Effector memory CD8-positive, alpha-beta T cell (primary cell): ENCODE results near the gene PDS5A.
"Not testable (repeated sequence)": the region's sequence is repeated elsewhere in the genome, so short reads cannot be mapped to it uniquely, and the experiment has no call there.

Source experiments
- ATAC-seq: fragments of 150-1000 bp; cut with Tn5 transposase; replicated peaks from 2 replicates; pipeline ENCODE4 v1.10.0; 2021; ENCODE audit warnings: mild to moderate bottlenecking, moderate library complexity
- DNase-seq, 3 experiments: peaks; one replicate each; pipeline ENCODE4 v3.0.0; 2021
- H3K27ac Mint-ChIP-seq, 2 donors: one replicate each; pipeline ENCODE4 v1.8.0; 2022; ENCODE audit warnings: mild to moderate bottlenecking in 2 of 2, mixed read lengths in 2 of 2, moderate library complexity in 2 of 2
- H3K27me3 Mint-ChIP-seq, 2 donors: one replicate each; pipeline ENCODE4 v1.8.0; 2022; ENCODE audit warnings: mixed read lengths in 2 of 2
- H3K36me3 Mint-ChIP-seq: one replicate; pipeline ENCODE4 v1.8.0; 2022; ENCODE audit warnings: mild to moderate bottlenecking, moderate library complexity, mixed read lengths; ENCODE audit not compliant: insufficient read depth
- H3K4me1 Mint-ChIP-seq, 2 donors: one replicate each; pipeline ENCODE4 v1.8.0; 2022; ENCODE audit warnings: low read depth in 2 of 2, mixed read lengths in 2 of 2
- H3K4me3 Mint-ChIP-seq, 2 donors: one replicate each; pipeline ENCODE4 v1.8.0; 2022; ENCODE audit warnings: mild to moderate bottlenecking in 2 of 2, mixed read lengths in 2 of 2, moderate library complexity in 2 of 2
- H3K9me3 Mint-ChIP-seq, 2 donors: one replicate each; pipeline ENCODE4 v1.8.0; 2022; ENCODE audit warnings: mixed read lengths in 2 of 2

Gene PDS5A

DNA sequence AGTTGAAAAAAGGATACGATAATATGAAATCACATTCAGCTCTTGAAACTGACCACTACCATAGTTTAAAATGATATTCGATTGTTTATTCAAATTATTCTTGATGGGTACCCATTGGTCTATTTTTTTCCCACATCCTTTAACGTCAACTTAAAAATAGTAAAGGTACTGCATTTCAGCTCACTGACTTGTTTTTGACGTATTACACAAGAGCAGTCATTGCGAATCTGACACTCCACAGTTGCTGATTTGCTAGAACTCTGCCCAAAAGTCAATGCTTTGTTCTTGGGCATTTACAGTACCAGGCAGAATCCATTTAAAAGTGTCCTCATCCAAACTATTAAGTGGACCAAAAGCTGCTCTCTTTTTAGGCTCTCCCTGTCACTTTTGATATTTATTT is 1.2 kb upstream of the PDS5A start:
- no peak overlapping the region for H3K4me3 Mint-ChIP-seq
- H3K36me3 Mint-ChIP-seq, result peaks cover 26% of the 10 kb centered on the region
- peaks cover 17 to 19% of the 10 kb centered on the region in 2 donors for H3K4me1 Mint-ChIP-seq
- ATAC-seq (no peak), DNase-seq (no peak)
- no peaks in the 10 kb centered on the region for H3K9me3 Mint-ChIP-seq
- H3K27me3 Mint-ChIP-seq, result no peaks in the 10 kb centered on the region
- peak overlapping the region; percentile 46 to 86 for H3K27ac Mint-ChIP-seq

DNA sequence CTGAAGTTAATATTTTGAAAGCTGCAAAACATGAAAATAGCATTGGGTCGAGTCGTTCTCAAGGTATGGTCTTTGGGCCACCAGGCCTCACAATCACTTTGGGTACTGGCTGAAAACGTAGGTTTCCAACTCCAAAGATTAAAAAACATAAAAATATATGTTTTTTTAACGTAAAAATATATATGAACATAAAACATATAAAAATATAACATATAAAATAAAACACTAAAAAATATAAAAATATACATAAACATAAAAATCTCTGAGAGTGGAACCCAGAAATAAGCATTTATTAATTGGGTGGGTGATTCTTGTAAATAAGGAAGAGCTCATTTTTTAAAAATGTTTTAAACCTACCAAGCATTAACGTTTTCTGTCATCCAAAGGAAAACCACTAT is 666 bp upstream of the PDS5A start:
- peak overlapping the region; percentile 85 to 86 for H3K27ac Mint-ChIP-seq
- DNase-seq (no peak), ATAC-seq (no peak)
- H3K4me3 Mint-ChIP-seq, result peak overlapping the region; percentile 84 to 85
- H3K4me1 Mint-ChIP-seq, result peaks cover 21 to 24% of the 10 kb centered on the region in 2 donors
- H3K27me3 Mint-ChIP-seq, result no peaks in the 10 kb centered on the region
- H3K36me3 Mint-ChIP-seq, result peaks cover 32% of the 10 kb centered on the region
- no peaks in the 10 kb centered on the region for H3K9me3 Mint-ChIP-seq

DNA sequence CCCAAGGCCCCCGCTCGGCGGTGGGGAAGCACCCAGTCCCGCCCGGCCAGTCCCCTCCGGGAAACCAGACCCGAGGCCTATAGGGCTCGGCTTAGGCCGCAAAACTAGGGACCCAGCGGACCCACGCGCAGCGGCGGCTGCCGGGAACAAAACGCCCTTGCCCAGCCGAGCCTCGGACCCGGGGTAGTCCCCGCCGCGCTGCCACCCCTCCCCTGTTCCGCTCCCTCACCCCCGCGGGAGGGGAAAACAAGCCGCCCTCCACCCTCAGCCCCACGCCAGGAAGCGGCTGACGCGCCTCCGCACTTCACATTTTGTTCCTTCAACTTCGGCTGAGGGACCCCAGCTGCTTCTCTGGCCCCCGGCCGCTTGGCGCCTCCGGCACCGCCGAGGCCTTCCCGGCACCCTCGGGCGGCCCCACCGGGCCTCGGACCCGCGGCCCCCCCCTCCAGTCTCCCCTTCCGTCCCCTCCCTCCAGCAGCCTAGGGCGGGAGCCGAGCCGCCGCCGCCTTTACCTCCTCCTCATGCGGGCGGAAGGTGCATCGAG is 694 bp downstream of the PDS5A start:
- Mint-ChIP-seq H3K9me3 (no peaks in the 10 kb centered on the region), H3K36me3 (peaks cover 39% of the 10 kb centered on the region), H3K4me3 (peak overlapping the region; percentile 79 to 84), H3K27me3 (no peaks in the 10 kb centered on the region), H3K27ac (peak overlapping the region; percentile 79 to 87), H3K4me1 (peaks cover 26 to 30% of the 10 kb centered on the region in 2 donors)
- DNase-seq (peak in 1 of 3 experiments; percentile 21), ATAC-seq (peak; percentile 3)

DNA sequence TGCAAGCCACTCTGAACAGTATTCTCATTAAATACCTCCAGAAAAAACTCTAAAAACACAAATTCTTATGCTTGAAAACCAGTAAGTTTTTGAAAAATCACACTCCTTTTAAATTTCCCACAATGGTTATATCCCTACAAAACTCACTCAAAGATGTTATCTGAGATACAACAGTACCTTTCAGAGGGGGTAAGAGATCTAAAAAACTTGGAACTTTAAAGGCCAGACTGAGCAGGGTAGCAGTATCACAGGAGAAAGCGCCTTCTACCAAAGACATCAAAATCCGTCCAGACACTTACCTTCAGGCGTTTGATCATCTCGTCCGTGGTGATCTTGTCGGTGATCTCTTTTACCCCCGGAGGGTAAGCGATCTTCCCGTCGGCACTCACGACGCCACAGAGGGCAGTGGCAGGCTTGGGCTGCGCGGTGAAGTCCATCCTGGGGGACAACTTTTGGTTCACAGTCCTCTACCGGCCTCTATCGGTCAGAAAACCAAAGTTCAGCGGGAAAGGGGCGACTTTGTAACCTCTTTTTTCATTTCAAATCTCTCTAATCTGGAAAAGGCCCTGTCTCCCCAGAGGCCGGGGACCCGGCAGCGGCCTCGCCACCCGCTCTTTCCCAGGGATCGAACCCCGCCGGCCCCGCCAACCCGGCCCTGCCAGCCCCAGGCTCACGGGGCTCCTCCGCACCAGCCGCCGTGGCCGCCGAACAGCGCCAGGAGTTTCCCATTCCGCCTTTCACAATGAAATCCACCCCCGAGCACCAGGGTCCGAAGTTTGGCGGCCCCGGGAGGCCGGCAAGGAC is 1.4 kb downstream of the PDS5A start:
- peaks cover 42% of the 10 kb centered on the region for H3K36me3 Mint-ChIP-seq
- H3K9me3 Mint-ChIP-seq, result no peaks in the 10 kb centered on the region
- ATAC-seq (peak; percentile 28), DNase-seq (peak; percentile 56 to 72 (median 59))
- peak overlapping the region; percentile 79 to 87 for H3K27ac Mint-ChIP-seq
- no peaks in the 10 kb centered on the region for H3K27me3 Mint-ChIP-seq
- H3K4me3 Mint-ChIP-seq, result peak overlapping the region; percentile 79 to 84
- peaks cover 27 to 30% of the 10 kb centered on the region in 2 donors for H3K4me1 Mint-ChIP-seq

DNA sequence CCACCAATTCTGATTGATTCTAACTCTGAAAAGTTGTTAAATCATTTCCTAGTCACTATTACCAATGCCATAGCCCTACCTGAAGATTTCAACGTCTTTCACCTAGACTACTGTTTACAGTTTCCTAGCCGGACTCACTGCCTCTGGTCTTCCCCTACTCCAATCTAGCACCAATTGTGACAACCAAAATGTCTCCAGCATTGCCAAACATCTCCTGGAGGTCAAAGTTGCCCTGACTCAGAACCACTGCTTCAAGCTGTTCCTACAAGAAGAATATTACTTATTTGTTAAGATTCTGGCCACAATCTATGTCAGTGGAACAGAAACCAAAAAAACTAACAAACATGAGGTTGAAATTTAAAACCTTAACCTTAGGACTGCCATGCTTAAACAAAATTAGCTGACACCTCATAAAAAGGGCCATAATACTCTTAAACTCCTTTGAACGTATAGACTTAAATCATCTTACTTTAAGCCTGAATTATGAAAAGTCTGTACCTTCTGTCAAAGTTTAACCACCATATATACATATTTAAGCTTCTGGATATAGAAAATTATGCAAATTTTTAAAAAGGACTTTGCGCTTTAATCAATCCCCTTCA is 2.1 kb downstream of the PDS5A start:
- H3K27me3 Mint-ChIP-seq, result no peaks in the 10 kb centered on the region
- H3K36me3 Mint-ChIP-seq, result peaks cover 47% of the 10 kb centered on the region
- peak overlapping the region; percentile 79 to 87 for H3K27ac Mint-ChIP-seq
- DNase-seq, result no peak
- peaks cover 33 to 37% of the 10 kb centered on the region in 2 donors for H3K4me1 Mint-ChIP-seq
- H3K9me3 Mint-ChIP-seq, result no peaks in the 10 kb centered on the region
- no peak for ATAC-seq
- H3K4me3 Mint-ChIP-seq, result peak overlapping the region; percentile 79 to 84

DNA sequence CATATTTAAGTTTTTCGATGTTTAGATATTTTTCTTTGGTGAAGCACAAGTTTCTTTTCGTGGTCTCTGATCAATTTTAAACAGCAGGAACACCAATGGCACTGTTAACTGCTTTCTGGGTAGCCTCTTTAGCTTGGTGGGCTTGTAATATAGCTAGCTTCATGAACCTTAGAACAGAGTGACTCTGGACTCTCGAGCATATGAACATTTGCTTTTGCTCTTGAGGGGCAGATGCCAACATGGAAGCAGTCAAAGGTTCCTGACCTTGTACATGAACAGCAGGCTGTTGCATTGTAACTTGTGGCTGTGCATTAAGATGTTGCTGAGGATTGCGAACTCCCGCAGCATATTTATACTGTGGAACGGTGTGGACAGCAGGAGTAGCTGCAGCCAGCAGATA is 4.7 kb downstream of the PDS5A start:
- Mint-ChIP-seq H3K27ac (peak overlapping the region; percentile 26 to 65), H3K4me1 (peaks cover 34 to 43% of the 10 kb centered on the region in 2 donors), H3K4me3 (peak overlapping the region in 1 of 2 donors; percentile 59), H3K36me3 (peaks cover 47% of the 10 kb centered on the region)
- DNase-seq, ATAC-seq, H3K9me3 Mint-ChIP-seq, H3K27me3 Mint-ChIP-seq: not testable (repeated sequence)

DNA sequence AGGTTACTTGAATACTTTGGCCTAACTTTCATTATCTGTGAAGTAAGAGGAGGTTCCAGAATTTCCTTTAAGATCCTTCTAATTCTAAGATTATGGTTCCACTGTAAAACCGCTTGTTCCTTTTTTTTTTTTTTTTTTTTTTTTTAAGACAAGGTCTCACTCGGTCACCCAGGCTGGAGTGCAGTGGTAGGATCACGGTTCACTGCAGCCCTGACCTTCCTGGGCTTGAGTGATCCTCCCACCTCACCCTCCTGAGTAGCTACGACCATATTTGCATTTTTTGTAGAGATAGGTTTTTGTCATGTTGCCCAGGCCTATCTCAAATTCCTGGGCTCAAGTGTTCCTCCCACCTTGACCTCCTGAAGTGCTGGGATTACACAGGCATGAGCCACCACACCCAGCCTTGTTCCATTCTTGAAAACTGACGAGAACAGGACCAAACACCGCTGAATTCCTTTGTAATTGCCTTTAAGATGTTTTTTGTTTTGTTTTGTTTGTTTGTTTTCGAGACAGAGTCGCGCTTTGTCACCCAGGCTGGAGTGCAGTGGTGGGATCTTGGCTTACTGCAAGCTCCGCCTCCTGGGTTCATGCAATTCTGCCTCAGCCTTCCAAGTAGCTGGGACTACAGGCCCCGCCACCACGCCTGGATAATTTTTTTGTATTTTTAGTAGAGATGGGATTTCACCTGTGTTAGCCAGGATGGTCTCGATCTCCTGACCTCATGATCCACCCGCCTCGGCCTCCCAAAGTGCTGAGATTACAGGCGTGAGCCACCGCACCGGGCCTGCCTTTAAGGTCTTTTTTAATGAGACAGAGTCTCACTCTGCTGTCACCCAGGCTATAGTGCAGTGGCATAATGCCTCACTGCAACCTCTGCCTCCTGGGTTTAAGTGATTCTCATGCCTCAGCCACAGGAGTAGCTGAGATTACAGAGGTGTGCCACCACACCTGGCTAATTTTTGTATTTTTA is 6.8 kb downstream of the PDS5A start:
- no peak for ATAC-seq
- no peaks in the 10 kb centered on the region for H3K9me3 Mint-ChIP-seq
- H3K4me1 Mint-ChIP-seq, result peaks cover 31 to 47% of the 10 kb centered on the region in 2 donors
- H3K27ac Mint-ChIP-seq, result peak overlapping the region; percentile 54 to 89
- H3K27me3 Mint-ChIP-seq, result no peaks in the 10 kb centered on the region
- peaks cover 43% of the 10 kb centered on the region for H3K36me3 Mint-ChIP-seq
- H3K4me3 Mint-ChIP-seq, result peak overlapping the region; percentile 54 to 63
- DNase-seq, result no peak

DNA sequence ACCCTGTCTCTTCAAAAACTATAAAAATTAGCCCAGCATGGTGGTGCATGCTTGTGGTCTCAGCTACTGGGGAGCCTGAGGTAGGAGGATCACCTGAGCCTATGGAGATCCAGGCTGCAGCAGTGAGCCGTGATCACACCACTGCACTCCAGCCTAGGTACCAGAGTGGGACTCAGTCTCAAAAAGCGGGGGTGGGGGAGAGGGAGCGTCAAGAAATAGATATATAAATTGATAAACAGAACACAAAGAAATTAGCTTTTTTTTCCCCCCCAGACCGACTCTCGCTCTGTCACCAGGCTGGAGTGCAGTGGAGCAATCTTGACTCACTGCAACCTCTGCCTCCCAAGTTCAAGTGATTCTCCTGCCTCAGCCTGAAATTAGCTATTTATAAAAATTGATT is 14.1 kb downstream of the PDS5A start:
- no peak for ATAC-seq

DNA sequence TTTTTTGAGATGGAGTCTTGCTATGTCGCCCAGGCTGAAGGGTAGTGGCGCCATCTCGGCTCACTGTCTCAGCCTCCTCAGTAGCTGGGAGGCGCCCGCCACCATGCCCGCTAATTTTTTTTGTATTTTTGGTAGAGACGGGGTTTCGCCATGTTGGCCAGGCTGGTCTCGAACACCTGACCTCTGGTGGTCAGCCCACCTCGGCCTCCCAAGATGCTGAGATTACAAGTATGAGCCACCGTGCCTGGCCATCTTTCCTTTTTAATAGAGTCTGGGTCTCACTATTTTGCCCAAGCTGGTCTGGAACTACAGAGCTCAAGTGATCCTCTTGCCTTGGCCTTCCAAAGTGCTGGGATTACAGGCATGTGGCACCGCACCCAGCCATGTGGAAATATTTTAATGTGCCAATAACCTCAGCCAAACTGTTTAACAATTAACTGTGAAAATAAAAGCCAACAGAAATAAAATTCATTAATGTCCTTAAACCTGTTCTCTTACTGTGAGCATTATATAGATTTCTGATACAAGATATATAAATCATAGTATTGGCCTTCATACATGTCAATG is 16.3 kb downstream of the PDS5A start:
- Mint-ChIP-seq H3K4me3 (no peak overlapping the region), H3K36me3 (peaks cover 14% of the 10 kb centered on the region), H3K4me1 (peaks cover 36 to 57% of the 10 kb centered on the region in 2 donors), H3K27me3 (no peaks in the 10 kb centered on the region), H3K9me3 (no peaks in the 10 kb centered on the region), H3K27ac (peak overlapping the region in 1 of 2 donors; percentile 80)
- no peak for ATAC-seq
- DNase-seq, result no peak

More for the DNA sequence above, 14.1 kb downstream of the PDS5A start:
- Mint-ChIP-seq H3K4me1 (peaks cover 34 to 54% of the 10 kb centered on the region in 2 donors), H3K36me3 (peaks cover 20% of the 10 kb centered on the region), H3K27ac (no peak overlapping the region), H3K27me3 (no peaks in the 10 kb centered on the region), H3K4me3 (peak overlapping the region in 1 of 2 donors; percentile 14), H3K9me3 (no peaks in the 10 kb centered on the region)
- no peak for DNase-seq

DNA sequence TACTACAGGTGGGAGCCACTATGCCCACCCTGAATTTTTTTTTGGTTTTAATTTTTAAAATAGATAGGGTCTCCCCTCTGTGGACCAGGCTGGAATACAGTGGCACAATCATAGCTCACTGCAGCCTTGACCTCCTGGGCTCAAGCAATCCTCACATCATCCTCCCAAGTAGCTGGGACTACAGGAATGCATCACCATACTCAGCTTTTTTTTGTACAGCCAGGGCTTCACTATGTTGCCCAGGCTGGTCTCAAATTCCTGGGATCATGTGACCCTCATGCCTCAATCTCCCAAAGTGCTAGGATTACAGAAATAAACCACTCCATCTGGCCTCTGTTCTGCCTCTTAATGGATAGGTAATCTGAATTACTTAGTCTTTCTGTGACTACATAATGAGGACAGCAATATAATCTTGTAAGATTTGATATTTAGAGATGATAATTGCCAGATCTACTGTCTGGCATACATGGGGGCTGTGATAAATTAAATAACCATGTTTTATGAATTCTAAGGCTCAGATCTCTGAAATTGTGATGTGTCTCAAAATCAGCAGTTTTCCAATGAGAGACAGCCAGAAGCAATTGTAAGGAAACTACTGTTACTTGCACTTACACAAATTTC is 26.7 kb downstream of the PDS5A start:
- Mint-ChIP-seq H3K4me3 (no peak overlapping the region), H3K27me3 (no peaks in the 10 kb centered on the region), H3K27ac (peak overlapping the region in 1 of 2 donors; percentile 44), H3K36me3 (peaks cover 15% of the 10 kb centered on the region), H3K4me1 (peaks cover 24 to 41% of the 10 kb centered on the region in 2 donors), H3K9me3 (no peaks in the 10 kb centered on the region)
- DNase-seq, result no peak
- ATAC-seq, result no peak

DNA sequence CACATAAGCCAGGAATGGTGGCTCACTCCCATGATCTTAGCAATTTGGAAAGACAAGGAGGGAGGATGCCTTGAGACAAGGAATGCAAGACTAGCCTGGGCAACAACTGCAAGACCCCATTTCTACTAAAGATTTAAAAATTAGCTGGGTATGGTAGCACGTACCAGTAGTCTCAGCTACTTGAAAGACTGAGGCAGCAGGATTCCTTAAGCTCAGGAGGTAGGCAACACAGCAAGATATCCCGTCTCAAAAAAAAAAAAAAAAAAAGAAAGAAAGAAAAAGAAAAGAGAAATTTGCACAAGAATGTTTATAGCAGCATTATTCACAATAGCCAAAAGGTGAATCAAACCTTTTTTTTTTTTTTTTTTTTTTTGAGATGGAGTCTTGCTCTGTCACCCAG is 29.7 kb downstream of the PDS5A start:
- no peak for ATAC-seq
- no peak overlapping the region for H3K4me3 Mint-ChIP-seq
- peaks cover 24% of the 10 kb centered on the region for H3K36me3 Mint-ChIP-seq
- H3K27me3 Mint-ChIP-seq, result no peaks in the 10 kb centered on the region
- peak overlapping the region in 1 of 2 donors; percentile 65 for H3K27ac Mint-ChIP-seq
- H3K9me3 Mint-ChIP-seq, result no peaks in the 10 kb centered on the region
- peaks cover 15 to 39% of the 10 kb centered on the region in 2 donors for H3K4me1 Mint-ChIP-seq
- no peak for DNase-seq

DNA sequence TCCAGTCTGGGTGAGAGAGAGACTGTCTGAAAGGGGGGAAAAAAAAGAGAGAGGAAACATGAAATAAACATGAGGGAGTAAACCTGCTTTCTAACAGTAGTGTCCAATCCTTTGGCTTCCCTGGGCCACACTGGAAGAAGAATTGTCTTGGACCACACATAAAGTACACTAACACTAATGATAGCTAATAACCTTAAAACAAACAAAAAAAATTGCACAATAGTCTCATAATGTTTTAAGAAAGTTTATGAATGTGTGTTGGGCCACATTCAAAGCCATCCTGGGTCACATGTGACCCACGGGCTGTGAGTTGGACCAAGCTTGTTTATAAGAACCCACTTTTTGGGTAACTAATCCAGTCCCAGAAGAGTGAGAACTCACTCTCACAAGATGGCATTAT is 30.3 kb downstream of the PDS5A start:
- DNase-seq (no peak), ATAC-seq (no peak)
- H3K27me3 Mint-ChIP-seq, result no peaks in the 10 kb centered on the region
- H3K4me3 Mint-ChIP-seq, result no peak overlapping the region
- peaks cover 22% of the 10 kb centered on the region for H3K36me3 Mint-ChIP-seq
- peaks cover 17 to 41% of the 10 kb centered on the region in 2 donors for H3K4me1 Mint-ChIP-seq
- H3K9me3 Mint-ChIP-seq, result no peaks in the 10 kb centered on the region
- peak overlapping the region in 1 of 2 donors; percentile 74 for H3K27ac Mint-ChIP-seq
